Measurements from ENCODE around the gene MINK1.

MINK1 gene

DNA sequence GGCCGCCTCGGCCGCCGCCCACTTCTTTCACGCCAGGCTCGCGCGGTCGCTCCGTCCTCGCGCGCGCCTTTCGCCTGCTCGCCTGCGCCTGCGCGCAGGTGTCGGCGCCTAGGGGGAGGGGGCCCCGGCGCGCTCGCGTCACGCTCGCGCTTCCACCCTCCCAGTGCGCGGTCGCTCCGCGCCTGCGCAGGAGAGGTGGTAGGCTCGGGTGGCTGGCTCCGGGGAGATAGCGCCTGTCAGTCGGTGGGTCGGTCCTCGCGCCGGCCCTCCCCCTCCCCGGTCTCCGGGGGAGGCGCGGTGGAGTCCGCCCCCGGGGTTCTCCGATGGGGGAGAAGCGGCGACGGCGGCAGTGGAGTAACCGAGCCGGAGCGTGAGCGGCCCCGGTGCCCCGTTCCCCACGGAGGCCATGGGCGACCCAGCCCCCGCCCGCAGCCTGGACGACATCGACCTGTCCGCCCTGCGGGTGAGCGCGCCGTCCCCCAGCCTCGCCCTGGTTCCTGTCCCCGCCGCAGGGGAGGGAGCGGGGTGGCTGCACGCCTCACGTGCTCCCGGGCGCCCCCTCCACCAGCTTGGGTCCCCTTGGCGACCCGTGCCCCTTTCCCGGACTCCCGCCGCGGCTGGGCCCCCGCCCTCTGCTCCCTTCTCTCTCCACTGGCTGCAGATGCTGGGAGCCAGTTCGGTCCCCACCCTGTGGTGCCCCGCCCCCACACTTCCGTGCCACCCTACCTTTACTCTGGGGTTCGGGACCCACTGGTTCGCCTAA is at the start of gene MINK1:
TSS of gene MINK1 (plus strand) at position 163 of the 763 bp plus-strand sequence. CDS start at position 407, 244 bp downstream.
- intact Hi-C loops (cut with DNase I), result no loop called here
- peak; percentile 76 to 97 (median 86) for DNase-seq

DNA sequence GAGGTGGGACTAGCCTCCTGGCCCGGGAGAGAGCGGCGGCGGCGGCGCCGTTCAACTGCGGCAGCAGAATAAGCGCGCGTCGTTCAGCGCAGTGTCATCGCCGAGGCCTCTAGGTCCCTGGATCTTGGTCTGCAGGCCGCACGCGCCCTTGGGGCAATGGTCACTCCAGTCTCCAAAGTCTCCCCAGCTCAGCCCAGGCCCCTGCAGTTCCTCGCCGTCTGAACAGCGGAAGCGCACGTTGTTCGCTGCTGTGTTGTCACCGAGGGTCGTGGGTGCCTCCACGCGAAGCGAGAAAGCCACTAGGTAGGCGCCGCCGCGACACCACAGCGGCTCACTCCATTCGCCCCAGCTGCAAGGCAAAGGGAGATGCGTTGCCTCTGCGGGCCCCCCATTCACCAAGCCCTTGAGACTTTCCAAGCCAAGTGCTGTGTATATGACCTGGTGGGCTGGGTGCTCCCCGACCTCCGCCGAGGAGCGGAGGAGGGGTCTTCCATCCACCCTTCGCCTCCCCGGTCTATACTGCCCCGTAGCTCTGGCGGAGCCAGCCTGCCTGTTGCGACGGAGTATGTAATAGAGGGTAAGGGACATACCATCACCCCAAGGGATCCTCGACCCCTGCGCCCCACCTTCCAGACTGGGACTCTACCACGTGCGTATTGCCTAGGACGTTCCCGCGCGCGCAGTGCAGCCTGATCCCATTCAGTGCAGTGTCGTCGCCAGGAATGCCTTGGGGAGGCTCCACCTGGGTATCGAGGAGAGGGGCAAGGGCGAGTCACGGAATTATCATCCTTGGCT is 47.6 kb upstream of the MINK1 start:
- DNase-seq, result peak in 3 of 10 donors; percentile 69 to 83 (median 83)
- intact Hi-C loops (cut with DNase I), result loop anchor here (5.0 kb wide), 3 partner anchors 52 to 117 kb away; partner anchors contain the start of genes CHRNE and MED11

DNA sequence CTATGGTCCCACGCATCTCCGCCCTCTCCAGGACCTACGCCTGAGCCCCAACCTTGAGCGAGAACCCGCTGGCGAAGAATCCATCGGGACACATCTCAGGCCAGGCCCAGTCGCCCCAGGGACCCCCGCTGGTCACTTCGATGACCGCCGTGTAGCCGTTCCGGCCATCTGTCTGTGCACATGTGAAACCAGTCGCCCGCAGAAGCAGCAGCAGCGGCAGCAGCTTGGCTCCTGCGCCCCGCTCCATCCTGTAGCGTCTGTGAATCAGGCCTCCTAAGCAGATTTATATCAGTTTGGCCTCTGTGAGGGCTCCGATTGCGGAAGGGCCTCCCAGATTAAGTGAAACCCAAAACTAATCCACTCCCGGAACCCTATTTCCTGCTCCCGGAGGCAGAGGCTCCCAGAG is 47.0 kb upstream of the MINK1 start, which contains the start of gene VMO1:
TSS of gene VMO1 (minus strand) at position 259 of the 406 bp plus-strand sequence. CDS start at position 247, 12 bp downstream.
- intact Hi-C loops (cut with DNase I), result loop anchor here (5.0 kb wide), 3 partner anchors 51 to 116 kb away; partner anchors contain the start of genes CHRNE and MED11
- DNase-seq, result peak in 6 of 10 donors; percentile 16 to 84 (median 24)

DNA sequence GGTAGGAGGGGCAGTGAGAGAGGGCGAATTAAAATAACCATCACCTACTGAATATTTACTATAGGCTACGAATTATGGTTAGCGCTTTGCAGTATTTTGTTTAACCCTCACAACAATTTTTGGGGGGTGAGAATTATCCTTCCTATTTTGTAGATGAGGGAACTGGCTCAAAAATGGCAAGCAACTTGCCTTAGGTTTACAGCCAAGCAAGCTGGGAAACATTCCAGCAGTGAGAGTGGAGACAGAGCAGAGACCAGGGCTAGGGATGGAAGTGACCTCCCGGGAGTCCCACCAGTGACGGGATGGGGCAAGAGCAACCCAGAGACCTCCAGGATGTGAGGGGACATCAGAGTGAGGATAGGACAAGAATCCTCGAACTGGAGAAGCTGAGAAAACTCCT is 46.6 kb upstream of the MINK1 start:
- peak in 1 of 10 donors; percentile 24 for DNase-seq
- intact Hi-C loops (cut with DNase I), result loop anchor here (5.0 kb wide), 3 partner anchors 51 to 116 kb away; partner anchors contain the start of genes CHRNE and MED11

DNA sequence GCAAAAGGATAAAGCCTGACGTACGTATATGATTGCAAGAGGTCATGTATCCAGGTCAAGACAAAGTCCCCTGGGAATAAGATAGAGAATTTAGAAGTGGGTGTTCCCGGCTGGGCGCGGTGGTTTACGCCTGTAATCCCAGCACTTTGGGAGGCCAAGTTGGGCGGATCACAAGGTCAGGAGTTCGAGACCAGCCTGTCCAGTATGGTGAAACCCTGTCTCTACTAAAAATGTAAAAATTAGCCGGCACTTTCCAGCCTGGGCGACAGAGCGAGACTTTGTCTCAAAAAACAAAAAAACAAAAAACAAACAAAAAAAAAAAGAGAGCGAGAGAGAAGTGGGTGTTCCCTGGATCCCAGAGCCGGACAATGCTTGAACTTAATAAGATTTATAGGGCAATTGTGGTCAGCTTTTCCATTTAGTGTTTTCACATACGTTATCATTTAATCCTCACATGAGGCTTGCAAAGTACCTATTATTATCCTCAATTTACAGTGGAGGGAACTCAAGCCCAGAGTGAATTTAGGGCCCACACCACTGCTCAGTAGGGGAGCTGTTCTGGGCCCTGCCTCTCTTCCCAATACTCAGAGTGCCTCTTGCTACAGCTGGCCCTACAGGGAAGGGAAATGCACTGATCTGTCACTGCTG is 44.9 kb upstream of the MINK1 start:
- intact Hi-C loops (cut with DNase I), result loop anchor here (5.0 kb wide), 3 partner anchors 49 to 114 kb away; partner anchors contain the start of genes CHRNE and MED11
- DNase-seq, result peak in 3 of 10 donors; percentile 16 to 51 (median 36)

DNA sequence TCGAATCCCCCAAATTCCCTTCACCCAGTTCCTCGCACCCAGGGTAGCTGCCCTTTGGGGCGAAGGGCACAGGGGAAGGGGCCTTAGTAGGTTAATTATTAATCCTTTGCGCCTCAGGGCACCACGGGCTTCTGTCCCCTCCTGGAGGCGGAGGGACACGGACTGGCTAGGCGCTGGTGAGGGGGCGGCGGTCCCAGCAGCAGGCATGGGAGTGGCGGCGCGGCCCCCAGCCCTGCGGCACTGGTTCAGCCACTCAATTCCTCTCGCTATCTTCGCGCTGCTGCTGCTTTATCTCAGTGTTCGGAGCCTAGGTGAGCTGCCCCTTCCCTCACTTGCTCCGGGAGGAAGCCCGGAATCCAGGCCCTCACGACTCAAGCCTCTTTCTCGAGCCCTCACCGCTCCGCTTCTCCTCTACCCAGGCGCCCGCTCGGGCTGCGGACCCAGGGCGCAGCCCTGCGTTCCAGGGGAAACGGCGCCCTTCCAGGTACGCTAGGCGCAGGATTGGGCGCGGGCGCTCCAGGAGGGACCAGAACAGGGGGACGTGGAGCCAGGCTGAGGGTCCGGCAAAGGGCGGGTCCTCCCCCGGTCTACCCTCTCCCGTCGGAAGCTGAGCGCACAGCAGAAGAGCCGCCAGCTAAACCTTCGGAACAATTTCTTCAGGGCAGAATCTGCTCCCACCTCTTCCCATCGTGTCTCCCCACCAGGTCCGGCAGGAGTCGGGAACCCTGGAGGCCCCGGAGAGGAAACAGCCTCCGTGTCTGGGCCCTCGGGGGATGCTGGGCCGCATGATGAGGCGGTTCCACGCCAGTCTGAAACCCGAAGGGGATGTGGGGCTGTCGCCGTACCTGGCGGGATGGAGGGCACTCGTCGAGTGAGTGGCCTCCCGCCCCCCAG is 44.1 kb upstream of the MINK1 start, which contains the start of gene GLTPD2:
TSS of gene GLTPD2 (plus strand) at position 158 of the 894 bp plus-strand sequence. CDS start at position 206, 48 bp downstream.
- peak in 3 of 10 donors; percentile 68 to 83 (median 81) for DNase-seq
- intact Hi-C loops (cut with DNase I), result loop anchor here (5.0 kb wide), 3 partner anchors 48 to 113 kb away; partner anchors contain the start of genes CHRNE and MED11

DNA sequence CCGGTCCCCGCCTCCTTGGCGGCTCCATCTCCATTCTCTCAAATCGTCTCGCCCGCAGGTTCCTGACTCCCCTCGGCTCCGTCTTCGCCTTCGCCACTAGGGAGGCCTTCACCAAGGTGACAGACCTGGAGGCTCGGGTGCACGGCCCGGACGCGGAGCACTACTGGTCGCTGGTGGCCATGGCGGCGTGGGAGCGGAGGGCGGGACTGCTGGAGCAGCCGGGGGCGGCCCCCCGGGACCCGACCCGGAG is 43.5 kb upstream of the MINK1 start:
- intact Hi-C loops (cut with DNase I), result loop anchor here (5.0 kb wide), 3 partner anchors 48 to 113 kb away; partner anchors contain the start of genes CHRNE and MED11

DNA sequence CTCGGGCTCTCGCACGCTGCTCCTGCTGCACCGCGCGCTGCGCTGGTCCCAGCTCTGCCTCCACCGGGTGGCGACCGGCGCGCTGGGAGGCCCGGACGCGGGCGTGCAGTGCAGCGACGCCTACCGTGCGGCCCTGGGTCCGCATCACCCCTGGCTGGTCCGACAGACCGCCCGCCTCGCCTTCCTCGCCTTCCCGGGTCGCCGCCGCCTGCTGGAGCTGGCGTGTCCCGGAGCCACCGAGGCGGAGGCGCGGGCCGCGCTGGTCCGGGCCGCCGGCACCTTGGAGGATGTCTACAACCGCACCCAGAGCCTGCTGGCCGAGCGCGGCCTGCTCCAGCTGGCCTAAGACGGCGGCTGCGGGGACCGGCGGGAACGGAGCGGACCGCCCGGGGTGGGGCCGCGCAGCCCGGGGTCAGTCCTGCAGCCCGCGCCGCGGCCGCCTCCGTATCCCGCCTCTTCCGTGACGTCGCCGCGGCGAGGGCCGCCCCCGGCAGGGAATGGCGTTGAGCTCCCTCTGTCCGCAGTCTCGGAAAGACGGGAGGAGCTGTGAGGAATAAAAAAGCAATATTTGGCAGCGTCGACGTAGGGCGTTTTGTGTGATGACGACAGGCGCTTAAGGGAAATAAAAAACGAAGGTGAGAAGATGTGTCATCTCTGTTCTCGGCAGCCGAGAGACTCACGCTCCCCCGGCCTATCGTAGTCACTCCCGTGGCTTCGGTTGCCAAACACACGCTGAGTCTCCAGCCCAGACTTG is 43.0 kb upstream of the MINK1 start:
- intact Hi-C loops (cut with DNase I), result loop anchor here (5.0 kb wide), 4 partner anchors 47 to 112 kb away; partner anchors contain the start of genes ARRB2, CHRNE and MED11
- DNase-seq, result peak; percentile 72 to 97 (median 86)

More for the DNA sequence above, 43.5 kb upstream of the MINK1 start:
- no peak for DNase-seq

DNA sequence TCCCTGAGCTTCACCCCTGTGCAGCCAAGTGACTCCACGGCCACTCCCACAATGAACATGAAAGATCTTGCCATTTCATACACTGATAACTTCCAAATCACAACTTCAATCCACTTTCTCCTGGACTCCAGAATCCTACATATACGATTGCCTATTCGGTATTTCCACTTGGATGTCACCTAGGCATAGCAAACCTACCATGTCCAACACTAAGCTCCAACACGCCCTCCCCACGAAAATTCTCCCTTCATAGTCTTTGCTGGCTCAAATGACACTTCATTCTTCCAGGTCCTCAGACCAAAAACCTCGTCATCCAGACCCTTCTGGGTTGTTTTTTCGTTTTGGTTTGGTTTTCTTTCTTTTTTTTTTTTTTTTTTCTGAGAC is 42.4 kb upstream of the MINK1 start:
- intact Hi-C loops (cut with DNase I), result loop anchor here (5.0 kb wide), 1 partner anchor 78 kb away; the partner anchor contains the start of gene ARRB2
- peak in 1 of 10 donors; percentile 2 for DNase-seq

DNA sequence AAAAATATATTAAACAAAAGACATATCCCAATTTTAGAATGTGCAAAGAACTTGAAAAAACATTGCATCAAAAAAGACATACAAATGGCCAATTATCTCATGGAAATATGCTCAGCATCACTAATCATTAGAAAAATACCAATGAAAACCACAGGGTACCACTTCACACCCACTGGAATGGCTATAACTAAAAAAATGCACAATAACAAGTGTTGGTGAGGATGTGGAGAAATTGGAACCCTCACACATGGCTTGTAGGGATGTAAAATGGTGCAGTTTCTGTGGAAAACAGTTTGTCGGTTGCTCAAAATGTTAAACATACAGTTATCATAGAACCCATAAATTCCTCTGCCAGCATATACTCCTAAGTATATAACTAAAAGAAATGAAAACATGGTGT is 38.0 kb upstream of the MINK1 start:
- intact Hi-C loops (cut with DNase I), result no loop called here
- no peak for DNase-seq

DNA sequence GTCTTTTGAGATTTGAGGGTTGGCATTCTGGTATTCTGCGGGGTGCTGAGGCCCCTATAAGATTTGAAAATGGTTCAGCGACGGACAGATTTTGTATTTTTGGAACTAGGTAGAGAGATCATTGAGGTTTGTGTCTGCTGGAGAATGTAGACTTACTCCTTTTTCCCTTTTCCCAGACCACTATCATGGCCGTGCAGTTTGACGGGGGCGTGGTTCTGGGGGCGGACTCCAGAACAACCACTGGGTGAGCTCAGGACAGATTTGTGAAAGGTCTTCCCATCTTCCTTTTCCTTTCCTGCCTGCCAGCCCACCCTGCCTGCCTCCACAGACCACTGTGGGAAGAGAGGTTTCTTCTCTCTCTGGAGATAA is 36.6 kb upstream of the MINK1 start:
- peak in 1 of 10 donors; percentile 79 for DNase-seq
- intact Hi-C loops (cut with DNase I), result loop anchor here (2.0 kb wide), 1 partner anchor 66 kb away; the partner anchor contains the start of gene MED11

DNA sequence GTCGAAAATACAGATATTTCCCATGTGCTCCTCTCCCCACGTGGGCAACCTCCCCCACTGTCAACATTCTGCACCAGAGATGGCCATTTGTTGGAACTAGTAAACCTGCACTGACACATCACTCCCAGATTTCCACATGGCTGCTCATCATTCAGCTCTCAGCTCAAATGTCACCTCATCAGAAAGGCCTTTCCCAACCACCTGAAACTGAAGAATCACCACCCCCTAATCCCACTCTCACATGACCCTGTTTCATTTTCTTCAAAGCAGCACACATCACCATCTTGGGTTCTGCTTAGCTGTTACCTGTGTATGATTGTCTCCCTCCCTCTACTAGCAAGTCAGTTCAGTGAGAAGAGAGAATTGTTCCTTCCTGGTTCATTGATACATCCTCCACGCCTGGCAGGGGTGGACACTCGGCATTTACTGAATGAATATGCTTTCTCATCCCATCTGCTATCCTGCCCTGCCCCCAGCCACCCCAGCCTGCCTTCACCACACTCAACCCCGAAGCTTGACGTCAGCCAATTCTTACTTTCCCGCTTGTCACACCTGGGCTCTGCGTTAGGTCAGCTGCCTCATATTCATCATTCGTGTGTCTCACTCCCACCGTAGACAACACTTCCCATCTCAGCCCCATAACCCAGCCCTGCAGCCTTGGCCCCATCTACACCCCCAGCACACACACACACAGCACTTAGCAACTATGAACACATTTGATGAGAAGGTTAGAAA is 32.5 kb upstream of the MINK1 start:
- intact Hi-C loops (cut with DNase I), result no loop called here
- peak in 1 of 10 donors; percentile 14 for DNase-seq

DNA sequence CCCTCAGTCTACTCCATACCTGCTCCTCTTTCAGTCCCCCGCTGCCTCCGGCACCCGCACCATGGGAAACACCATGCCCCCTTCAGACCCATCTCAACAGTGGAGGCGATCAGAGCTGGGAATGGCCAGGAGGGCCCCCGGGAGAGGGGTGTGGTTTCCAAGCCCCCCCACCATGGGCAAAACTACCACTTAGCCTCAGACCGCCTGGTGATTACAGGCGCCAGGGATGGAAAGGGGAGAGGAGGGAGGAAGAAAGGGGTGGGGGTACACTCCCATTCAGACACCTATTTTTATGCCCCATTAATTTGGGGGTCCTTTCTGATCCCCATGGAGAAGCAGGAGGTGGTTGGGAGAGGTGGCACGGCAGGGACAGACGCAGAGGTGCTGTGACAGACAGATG is 30.9 kb upstream of the MINK1 start, which contains the start of gene C17orf114:
TSS of gene C17orf114 (minus strand) at position 101 of the 400 bp plus-strand sequence.
- DNase-seq, result peak in 1 of 10 donors; percentile 45
- intact Hi-C loops (cut with DNase I), result no loop called here

DNA sequence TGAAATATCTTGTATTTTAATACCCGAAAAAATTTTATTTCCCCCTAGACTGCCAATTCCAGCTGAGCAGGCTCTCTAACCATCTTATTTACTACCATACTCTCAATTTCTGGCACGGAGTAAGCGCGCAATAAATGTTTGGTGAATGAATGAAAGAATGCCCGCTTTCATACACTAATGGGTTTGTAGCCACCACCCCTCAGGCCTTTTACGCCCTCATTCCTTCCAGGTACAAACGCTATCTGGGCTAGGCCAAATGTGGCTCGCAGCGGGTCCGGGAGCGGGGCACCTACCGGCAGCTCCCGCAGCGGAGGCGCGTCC is 26.7 kb upstream of the MINK1 start:
- intact Hi-C loops (cut with DNase I), result no loop called here
- DNase-seq, result no peak

DNA sequence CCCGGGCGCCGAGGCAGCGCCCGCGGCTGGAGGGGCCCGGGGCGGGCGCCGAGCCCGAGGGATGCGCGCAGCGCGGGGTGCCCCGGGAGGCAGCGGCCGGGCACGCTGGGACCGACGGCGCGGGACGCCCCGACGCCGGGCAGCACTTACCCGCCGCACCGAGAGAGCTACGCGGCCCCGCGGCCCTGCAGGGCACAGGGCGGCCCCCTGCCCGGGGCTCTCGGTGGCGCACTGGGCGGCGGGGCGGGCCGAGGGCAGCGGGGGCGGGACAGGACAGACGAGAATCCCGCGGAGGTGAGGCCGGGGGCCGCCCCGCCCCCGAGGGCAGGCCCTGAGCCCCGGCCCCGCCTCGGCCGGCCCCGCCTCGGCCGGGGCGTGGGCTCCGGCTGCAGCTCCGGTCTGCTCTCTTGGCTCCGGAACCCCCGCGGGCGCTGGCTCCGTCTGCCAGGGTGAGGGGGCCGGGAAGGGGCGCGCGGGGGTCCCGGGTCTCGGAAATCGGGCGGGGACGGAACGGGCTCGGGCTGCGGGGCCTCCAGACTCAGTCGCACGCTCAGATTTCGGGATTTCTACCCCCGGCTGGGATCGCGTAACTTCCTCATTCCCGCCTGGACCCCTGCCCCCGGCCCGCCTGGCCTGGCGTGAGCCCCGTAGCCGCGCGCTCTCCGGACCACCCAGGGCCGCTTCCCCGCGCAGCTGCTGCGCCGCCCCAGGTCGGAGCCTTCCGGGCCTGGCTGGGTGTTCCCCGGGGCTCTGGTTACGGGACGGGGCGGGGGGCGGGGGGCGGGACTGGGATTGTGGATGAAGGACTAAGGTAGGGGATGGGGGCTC is 26.1 kb upstream of the MINK1 start, which contains the start of gene PLD2:
TSS of gene PLD2 (plus strand) at position 376 of the 828 bp plus-strand sequence. CDS start 621 bp downstream, outside the sequence.
- intact Hi-C loops (cut with DNase I), result no loop called here

DNA sequence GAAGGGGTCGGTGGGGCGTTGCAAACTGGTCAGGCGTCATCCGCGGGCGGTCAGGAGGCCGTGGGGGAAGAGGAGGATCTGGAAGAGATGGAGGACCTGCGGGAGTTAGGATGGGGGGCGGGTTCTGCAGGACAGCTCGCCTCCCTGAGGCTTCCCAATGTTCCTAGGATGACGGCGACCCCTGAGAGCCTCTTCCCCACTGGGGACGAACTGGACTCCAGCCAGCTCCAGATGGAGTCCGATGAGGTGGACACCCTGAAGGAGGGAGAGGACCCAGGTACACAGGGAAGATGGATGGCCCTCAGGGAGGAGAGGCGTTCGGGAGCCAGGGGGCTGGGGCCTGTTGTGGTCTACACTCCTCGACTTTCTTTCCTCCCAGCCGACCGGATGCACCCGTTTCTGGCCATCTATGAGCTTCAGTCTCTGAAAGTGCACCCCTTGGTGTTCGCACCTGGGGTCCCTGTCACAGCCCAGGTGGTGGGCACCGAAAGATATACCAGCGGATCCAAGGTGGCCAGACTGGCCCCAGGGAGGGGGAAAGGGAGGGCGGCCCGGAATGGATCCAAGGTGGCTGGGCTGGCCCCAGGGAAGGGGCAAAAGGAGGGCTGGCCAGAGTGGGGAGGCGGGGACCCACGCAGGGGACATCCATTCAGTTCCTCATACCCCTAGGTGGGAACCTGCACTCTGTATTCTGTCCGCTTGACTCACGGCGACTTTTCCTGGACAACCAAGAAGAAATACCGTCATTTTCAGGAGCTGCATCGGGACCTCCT is 25.3 kb upstream of the MINK1 start:
- intact Hi-C loops (cut with DNase I), result no loop called here
- peak in 3 of 10 donors; percentile 11 to 76 (median 68) for DNase-seq

More for the DNA sequence above, 26.1 kb upstream of the MINK1 start, which contains the start of gene PLD2:
- peak; percentile 55 to 96 (median 71) for DNase-seq
